Measurements from ENCODE around the gene ARHGAP8.
A peak's percentile ranks its signal among the peaks of the same experiment; 100 is the strongest.

ARHGAP8 gene

GRCh38 chr22:44802956-44803355, 50.6 kb downstream of the ARHGAP8 start:
- no peak for DNase-seq (ENCODE audit: low spot score)

- DNase-seq (ENCODE audit: low spot score) = no peak
Observed at GRCh38 chr22:44804327-44804726, 52.0 kb downstream of the ARHGAP8 start.

GRCh38 chr22:44805711-44806110, 53.3 kb downstream of the ARHGAP8 start:
- no peak for DNase-seq (ENCODE audit: low spot score)

GRCh38 chr22:44807232-44807631, 54.9 kb downstream of the ARHGAP8 start:
- DNase-seq (ENCODE audit: low spot score) = no peak

GRCh38 chr22:44807915-44808690, 55.7 kb downstream of the ARHGAP8 start:
- DNase-seq (ENCODE audit: low spot score) = peak; percentile 54

GRCh38 chr22:44809456-44809855, 57.1 kb downstream of the ARHGAP8 start:
- DNase-seq (ENCODE audit: low spot score) = no peak

GRCh38 chr22:44811141-44811540, 58.8 kb downstream of the ARHGAP8 start:
- no peak for DNase-seq (ENCODE audit: low spot score)

- no peak for DNase-seq (ENCODE audit: low spot score)
Observed at GRCh38 chr22:44813416-44813815, 61.0 kb downstream of the ARHGAP8 start.

GRCh38 chr22:44814266-44815098, 62.1 kb downstream of the ARHGAP8 start:
- DNase-seq (ENCODE audit: low spot score) = no peak

- DNase-seq (ENCODE audit: low spot score) = no peak
Observed at GRCh38 chr22:44815099-44816070, 63.0 kb downstream of the ARHGAP8 start.

- DNase-seq (ENCODE audit: low spot score) = no peak
Observed at GRCh38 chr22:44816141-44816540, 63.8 kb downstream of the ARHGAP8 start.

GRCh38 chr22:44818727-44819126, 66.4 kb downstream of the ARHGAP8 start:
- no peak for DNase-seq (ENCODE audit: low spot score)

GRCh38 chr22:44819966-44820631, 67.7 kb downstream of the ARHGAP8 start:
- DNase-seq (ENCODE audit: low spot score) = no peak

- no peak for DNase-seq (ENCODE audit: low spot score)
Observed at GRCh38 chr22:44821741-44822475, 69.5 kb downstream of the ARHGAP8 start.

GRCh38 chr22:44822534-44822933, 70.2 kb downstream of the ARHGAP8 start:
- DNase-seq (ENCODE audit: low spot score) = no peak

- DNase-seq (ENCODE audit: low spot score) = no peak
Observed at GRCh38 chr22:44823396-44823795, 71.0 kb downstream of the ARHGAP8 start.

GRCh38 chr22:44823806-44824205, 71.4 kb downstream of the ARHGAP8 start:
- DNase-seq (ENCODE audit: low spot score) = no peak

- DNase-seq (ENCODE audit: low spot score) = no peak
Observed at GRCh38 chr22:44824271-44824670, 71.9 kb downstream of the ARHGAP8 start.

GRCh38 chr22:44825310-44826150, 73.2 kb downstream of the ARHGAP8 start:
- no peak for DNase-seq (ENCODE audit: low spot score)

GRCh38 chr22:44827666-44828190, 75.4 kb downstream of the ARHGAP8 start:
- DNase-seq (ENCODE audit: low spot score) = no peak

Measured in HuH-7 (cell line).